ENCODE measurements around the gene TACR2.
A peak's percentile ranks its signal among the peaks of the same experiment; 100 is the strongest.

TACR2 gene

DNA sequence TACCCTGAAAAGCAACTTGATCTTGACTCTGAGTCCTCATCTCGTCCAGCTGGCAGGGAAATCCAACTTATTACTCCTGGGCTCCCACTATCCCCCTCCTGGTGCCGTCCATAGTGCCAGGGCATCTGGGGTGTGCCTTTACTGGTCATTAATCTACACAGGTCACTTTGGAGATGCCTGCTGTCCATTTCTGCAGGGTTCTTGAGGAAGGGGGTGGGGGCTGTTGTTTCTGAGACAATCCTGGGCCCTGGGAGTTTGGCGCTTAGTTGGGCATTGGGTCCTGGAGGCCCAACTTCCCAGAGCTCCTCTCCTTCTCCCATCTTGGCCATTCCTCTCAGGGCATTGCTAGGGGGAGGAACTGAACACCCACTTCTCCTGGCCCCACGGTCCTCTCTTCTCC is 6.0 kb upstream of the TACR2 start:
- H3K27ac ChIP-seq (replicated peaks; ENCODE audit: low read length): no peak overlapping the region
- H3K23ac ChIP-seq (ENCODE audit: low read depth, low read length, poor library complexity): no peak overlapping the region
- no peak overlapping the region for H3K18ac ChIP-seq (ENCODE audit: low read length)
- H3K9me3 ChIP-seq (replicated peaks in 1 of 2; ENCODE audit: control insufficient read depth in 2 of 2, insufficient read depth in 1 of 2, low read depth in 1 of 2, low read length in 2 of 2): no peaks in the 10 kb centered on the region
- no peak overlapping the region for H3K4me3 ChIP-seq (ENCODE audit: low read length in 2 of 2)
- no peak overlapping the region for H4K91ac ChIP-seq (ENCODE audit: low read depth, low read length, poor library complexity)
- H2AK5ac ChIP-seq (ENCODE audit: low read depth, low read length): no peak overlapping the region
- H3K9ac ChIP-seq (ENCODE audit: low read depth, low read length, poor library complexity): no peak overlapping the region
- no peak overlapping the region for H2BK120ac ChIP-seq (ENCODE audit: low read depth, low read length)
- no peak for DNase-seq (ENCODE audit: low spot score)
- no peak overlapping the region for H2BK5ac ChIP-seq (ENCODE audit: low read length)
- H2BK12ac ChIP-seq (ENCODE audit: low read length): no peak overlapping the region
- no peak overlapping the region for H2AFZ ChIP-seq (ENCODE audit: low read length)
- H3K4ac ChIP-seq (ENCODE audit: low read length): peak overlapping the region; percentile 24
- H3K4me2 ChIP-seq (ENCODE audit: insufficient read depth, low read length, poor library complexity, severe bottlenecking): no peak overlapping the region
- H3K36me3 ChIP-seq (replicated peaks in 1 of 2; ENCODE audit: control insufficient read depth in 2 of 2, insufficient read depth in 2 of 2, low read length in 2 of 2): no peaks in the 10 kb centered on the region
- H4K8ac ChIP-seq (ENCODE audit: low read depth, low read length): no peak overlapping the region
- H3K27me3 ChIP-seq (ENCODE audit: control insufficient read depth in 3 of 3, insufficient read depth in 3 of 3, low read depth in 1 of 3, low read length in 3 of 3): peaks cover 0 to 14% (median 0%) of the 10 kb centered on the region in 3 experiments
- no peaks in the 10 kb centered on the region for H3K4me1 ChIP-seq (ENCODE audit: control insufficient read depth in 2 of 2, insufficient read depth in 1 of 2, low read depth in 1 of 2, low read length in 2 of 2)
- H3K14ac ChIP-seq (ENCODE audit: low read length): no peak overlapping the region
- no peaks in the 10 kb centered on the region for H3K79me1 ChIP-seq (ENCODE audit: low read depth, low read length)
- no CpG with 5 or more reads among the region's 4 CpGs for WGBS, 2 donors (ENCODE audit: extremely low coverage in 2 of 2, insufficient read length in 2 of 2, insufficient replicate concordance in 1 of 2)
- peak overlapping the region; percentile 10 for H2BK15ac ChIP-seq (ENCODE audit: low read length)

DNA sequence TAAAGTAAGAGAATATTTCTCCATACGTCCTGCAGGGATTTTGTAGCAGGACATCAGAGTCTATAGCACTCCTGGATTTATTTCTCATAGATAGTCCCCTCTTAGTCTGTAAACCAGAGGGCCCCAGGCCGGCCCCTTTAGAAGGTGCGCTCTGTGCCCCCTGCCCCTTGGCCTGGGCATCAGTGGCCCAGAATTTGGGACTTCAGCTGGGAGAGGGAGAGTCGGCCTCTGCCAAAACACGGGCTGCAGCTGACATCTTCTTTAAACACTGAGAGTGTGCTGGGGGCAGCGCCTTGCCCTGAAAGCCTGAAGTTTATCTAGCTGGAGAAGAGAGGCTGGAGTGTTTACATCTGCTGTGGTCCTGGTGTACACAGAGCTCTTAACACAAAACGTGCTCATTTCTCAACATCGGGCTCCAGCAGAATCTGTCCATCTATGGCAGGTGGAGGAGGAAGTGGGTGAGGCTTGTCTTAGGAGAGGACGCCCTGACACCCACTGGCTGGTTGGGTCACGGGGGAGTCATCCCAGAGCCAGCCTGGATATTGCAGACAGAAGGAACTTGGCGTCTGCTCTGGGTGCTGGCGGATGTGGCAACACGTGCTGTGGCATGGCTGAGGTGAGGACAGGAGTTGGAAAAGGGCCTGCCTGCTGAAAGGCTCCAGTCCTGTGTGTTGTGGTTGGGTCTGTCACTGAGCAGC is 5.0 kb upstream of the TACR2 start:
- WGBS, 2 donors (ENCODE audit: extremely low coverage in 2 of 2, insufficient read length in 2 of 2, insufficient replicate concordance in 1 of 2): no CpG with 5 or more reads among the region's 13 CpGs
- H4K8ac ChIP-seq (ENCODE audit: low read depth, low read length): no peak overlapping the region
- H3K27me3 ChIP-seq (ENCODE audit: control insufficient read depth in 3 of 3, insufficient read depth in 3 of 3, low read depth in 1 of 3, low read length in 3 of 3): peaks cover 0 to 14% (median 0%) of the 10 kb centered on the region in 3 experiments
- H2AK5ac ChIP-seq (ENCODE audit: low read depth, low read length): no peak overlapping the region
- H2BK5ac ChIP-seq (ENCODE audit: low read length): no peak overlapping the region
- H2AFZ ChIP-seq (ENCODE audit: low read length): no peak overlapping the region
- DNase-seq (ENCODE audit: low spot score): no peak
- no peak overlapping the region for H2BK12ac ChIP-seq (ENCODE audit: low read length)
- no peak overlapping the region for H3K18ac ChIP-seq (ENCODE audit: low read length)
- H3K23ac ChIP-seq (ENCODE audit: low read depth, low read length, poor library complexity): no peak overlapping the region
- no peak overlapping the region for H3K4me3 ChIP-seq (ENCODE audit: low read length in 2 of 2)
- H2BK120ac ChIP-seq (ENCODE audit: low read depth, low read length): no peak overlapping the region
- H3K27ac ChIP-seq (replicated peaks; ENCODE audit: low read length): no peak overlapping the region
- no peaks in the 10 kb centered on the region for H3K79me1 ChIP-seq (ENCODE audit: low read depth, low read length)
- no peak overlapping the region for H3K14ac ChIP-seq (ENCODE audit: low read length)
- no peak overlapping the region for H3K4ac ChIP-seq (ENCODE audit: low read length)
- no peaks in the 10 kb centered on the region for H3K9me3 ChIP-seq (replicated peaks in 1 of 2; ENCODE audit: control insufficient read depth in 2 of 2, insufficient read depth in 1 of 2, low read depth in 1 of 2, low read length in 2 of 2)
- no peak overlapping the region for H3K4me2 ChIP-seq (ENCODE audit: insufficient read depth, low read length, poor library complexity, severe bottlenecking)
- H2BK15ac ChIP-seq (ENCODE audit: low read length): no peak overlapping the region
- H3K36me3 ChIP-seq (replicated peaks in 1 of 2; ENCODE audit: control insufficient read depth in 2 of 2, insufficient read depth in 2 of 2, low read length in 2 of 2): no peaks in the 10 kb centered on the region
- no peak overlapping the region for H4K91ac ChIP-seq (ENCODE audit: low read depth, low read length, poor library complexity)
- no peak overlapping the region for H3K9ac ChIP-seq (ENCODE audit: low read depth, low read length, poor library complexity)
- H3K4me1 ChIP-seq (ENCODE audit: control insufficient read depth in 2 of 2, insufficient read depth in 1 of 2, low read depth in 1 of 2, low read length in 2 of 2): no peaks in the 10 kb centered on the region

DNA sequence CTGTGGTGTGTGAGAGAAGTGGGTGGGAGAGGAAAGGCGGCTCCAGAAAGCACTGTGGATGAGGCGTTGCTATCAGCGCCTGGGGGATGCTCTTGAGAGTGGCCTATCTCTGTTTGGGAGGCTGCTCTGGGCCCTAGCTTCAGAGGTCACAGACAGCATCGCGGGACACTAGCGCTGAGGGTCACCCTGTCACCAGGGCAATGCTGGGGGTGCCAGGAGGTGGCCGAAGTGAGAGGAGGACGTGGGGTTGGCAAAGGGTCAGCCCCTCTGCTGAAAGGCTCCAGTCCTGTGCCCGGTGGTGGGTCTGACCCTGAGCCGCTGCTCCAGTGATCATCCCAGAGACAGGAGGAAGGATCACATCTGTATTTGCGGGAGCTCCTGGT is 3.0 kb upstream of the TACR2 start:
- Histone ChIP-seq H2BK5ac (ENCODE audit: low read length) (no peak overlapping the region), H2AFZ (ENCODE audit: low read length) (no peak overlapping the region), H3K27ac (replicated peaks; ENCODE audit: low read length) (no peak overlapping the region), H3K79me1 (ENCODE audit: low read depth, low read length) (no peaks in the 10 kb centered on the region), H3K27me3 (ENCODE audit: control insufficient read depth in 3 of 3, insufficient read depth in 3 of 3, low read depth in 1 of 3, low read length in 3 of 3) (peaks cover 0 to 21% (median 0%) of the 10 kb centered on the region in 3 experiments), H3K36me3 (replicated peaks in 1 of 2; ENCODE audit: control insufficient read depth in 2 of 2, insufficient read depth in 2 of 2, low read length in 2 of 2) (no peaks in the 10 kb centered on the region), H4K91ac (ENCODE audit: low read depth, low read length, poor library complexity) (no peak overlapping the region), H2BK15ac (ENCODE audit: low read length) (peak overlapping the region; percentile 37), H2AK5ac (ENCODE audit: low read depth, low read length) (no peak overlapping the region), H3K9ac (ENCODE audit: low read depth, low read length, poor library complexity) (no peak overlapping the region), H3K4me3 (ENCODE audit: low read length in 2 of 2) (no peak overlapping the region), H3K23ac (ENCODE audit: low read depth, low read length, poor library complexity) (no peak overlapping the region), H4K8ac (ENCODE audit: low read depth, low read length) (no peak overlapping the region), H2BK120ac (ENCODE audit: low read depth, low read length) (no peak overlapping the region), H3K4ac (ENCODE audit: low read length) (no peak overlapping the region), H3K4me1 (ENCODE audit: control insufficient read depth in 2 of 2, insufficient read depth in 1 of 2, low read depth in 1 of 2, low read length in 2 of 2) (no peaks in the 10 kb centered on the region), H2BK12ac (ENCODE audit: low read length) (no peak overlapping the region), H3K14ac (ENCODE audit: low read length) (no peak overlapping the region), H3K9me3 (replicated peaks in 1 of 2; ENCODE audit: control insufficient read depth in 2 of 2, insufficient read depth in 1 of 2, low read depth in 1 of 2, low read length in 2 of 2) (no peaks in the 10 kb centered on the region), H3K18ac (ENCODE audit: low read length) (peak overlapping the region; percentile 35), H3K4me2 (ENCODE audit: insufficient read depth, low read length, poor library complexity, severe bottlenecking) (no peak overlapping the region)
- WGBS, 2 donors (ENCODE audit: extremely low coverage in 2 of 2, insufficient read length in 2 of 2, insufficient replicate concordance in 1 of 2): no CpG with 5 or more reads among the region's 11 CpGs
- DNase-seq (ENCODE audit: low spot score): no peak

DNA sequence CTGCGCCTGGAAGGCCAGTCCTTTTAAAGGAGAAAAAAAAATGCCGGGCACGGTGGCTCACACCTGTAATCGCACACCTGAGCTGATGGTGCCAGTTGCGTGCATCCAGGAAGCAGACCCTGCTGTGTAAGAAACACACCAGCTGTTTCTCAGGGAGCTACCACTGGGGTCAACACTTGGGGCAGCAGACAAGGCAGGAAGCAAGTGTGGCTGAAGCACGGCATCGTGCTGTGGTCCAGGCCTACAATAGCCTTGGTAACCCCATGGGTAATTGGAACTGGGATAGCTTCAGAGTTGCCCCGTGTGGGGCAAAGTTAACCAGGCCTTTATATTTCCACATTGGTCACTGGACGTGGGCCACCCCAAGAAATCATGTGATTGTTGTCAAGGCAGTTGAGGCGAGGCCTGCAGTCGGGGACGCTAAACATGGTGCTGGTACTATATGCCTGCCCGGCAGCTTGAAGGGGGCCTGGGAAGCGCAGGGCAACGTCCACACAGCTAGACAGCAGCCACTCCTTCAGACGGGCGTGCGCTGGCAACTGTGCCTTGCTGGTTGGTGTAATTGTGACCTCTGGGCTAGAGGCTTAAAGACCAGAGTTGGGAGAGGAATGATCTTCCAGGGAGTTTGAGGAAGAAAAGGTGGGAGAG is 2.5 kb upstream of the TACR2 start:
- no peak overlapping the region for H3K27ac ChIP-seq (replicated peaks; ENCODE audit: low read length)
- no CpG with 5 or more reads among the region's 18 CpGs for WGBS, 2 donors (ENCODE audit: extremely low coverage in 2 of 2, insufficient read length in 2 of 2, insufficient replicate concordance in 1 of 2)
- H2BK120ac ChIP-seq (ENCODE audit: low read depth, low read length): no peak overlapping the region
- no peak for DNase-seq (ENCODE audit: low spot score)
- no peak overlapping the region for H2AFZ ChIP-seq (ENCODE audit: low read length)
- H4K91ac ChIP-seq (ENCODE audit: low read depth, low read length, poor library complexity): no peak overlapping the region
- peak overlapping the region; percentile 38 for H3K9ac ChIP-seq (ENCODE audit: low read depth, low read length, poor library complexity)
- H3K9me3 ChIP-seq (replicated peaks in 1 of 2; ENCODE audit: control insufficient read depth in 2 of 2, insufficient read depth in 1 of 2, low read depth in 1 of 2, low read length in 2 of 2): no peaks in the 10 kb centered on the region
- no peak overlapping the region for H2AK5ac ChIP-seq (ENCODE audit: low read depth, low read length)
- H3K27me3 ChIP-seq (ENCODE audit: control insufficient read depth in 3 of 3, insufficient read depth in 3 of 3, low read depth in 1 of 3, low read length in 3 of 3): peaks cover 0 to 23% (median 0%) of the 10 kb centered on the region in 3 experiments
- H3K4me2 ChIP-seq (ENCODE audit: insufficient read depth, low read length, poor library complexity, severe bottlenecking): no peak overlapping the region
- H3K36me3 ChIP-seq (replicated peaks in 1 of 2; ENCODE audit: control insufficient read depth in 2 of 2, insufficient read depth in 2 of 2, low read length in 2 of 2): no peaks in the 10 kb centered on the region
- no peaks in the 10 kb centered on the region for H3K79me1 ChIP-seq (ENCODE audit: low read depth, low read length)
- H3K14ac ChIP-seq (ENCODE audit: low read length): no peak overlapping the region
- peak overlapping the region; percentile 51 for H2BK12ac ChIP-seq (ENCODE audit: low read length)
- H3K18ac ChIP-seq (ENCODE audit: low read length): peak overlapping the region; percentile 35
- no peak overlapping the region for H3K4ac ChIP-seq (ENCODE audit: low read length)
- H3K23ac ChIP-seq (ENCODE audit: low read depth, low read length, poor library complexity): no peak overlapping the region
- no peak overlapping the region for H3K4me3 ChIP-seq (ENCODE audit: low read length in 2 of 2)
- H3K4me1 ChIP-seq (ENCODE audit: control insufficient read depth in 2 of 2, insufficient read depth in 1 of 2, low read depth in 1 of 2, low read length in 2 of 2): no peaks in the 10 kb centered on the region
- no peak overlapping the region for H2BK5ac ChIP-seq (ENCODE audit: low read length)
- peak overlapping the region; percentile 37 for H2BK15ac ChIP-seq (ENCODE audit: low read length)
- no peak overlapping the region for H4K8ac ChIP-seq (ENCODE audit: low read depth, low read length)
